HepG2 (cell line): Measurements from ENCODE around the gene OVOL2. TPM values are rescaled to one million over a fixed set of nuclear protein-coding genes. Genes with fewer than 3 reads are reported as not detected.

Experiments
- BCL6 ChIP-seq: IDR thresholded peaks from 2 replicates; pipeline ENCODE4 v1.6.1; 2016; ENCODE audit warnings: missing genetic modification reagents, missing compliant biosample characterization
- BHLHE40 ChIP-seq: IDR thresholded peaks from 2 replicates; pipeline ENCODE4 v1.6.1; 2011; ENCODE audit warnings: low read length, improper control_type of control experiment
- DNMT1 ChIP-seq: sonication (generic); formaldehyde crosslinking; IDR thresholded peaks from 2 replicates; pipeline ENCODE4 v1.5.1; 2020; ENCODE audit warnings: mild to moderate bottlenecking, missing genetic modification reagents
- FOXO1 ChIP-seq: sonication (generic); formaldehyde crosslinking; IDR thresholded peaks from 2 replicates; pipeline ENCODE4 v1.4.0; 2020; ENCODE audit warnings: missing genetic modification reagents
- KDM4B ChIP-seq: sonication (generic); formaldehyde crosslinking; IDR thresholded peaks from 2 replicates; pipeline ENCODE4 v1.4.0; 2020; ENCODE audit warnings: missing genetic modification reagents
- MAFF ChIP-seq: IDR thresholded peaks from 2 replicates; pipeline ENCODE4 v1.6.1; 2011; ENCODE audit warnings: low read depth, low read length, improper control_type of control experiment
- MEIS2 ChIP-seq: sonication (generic); formaldehyde crosslinking; IDR thresholded peaks from 2 replicates; pipeline ENCODE4 v1.9.0; 2021; ENCODE audit warnings: mild to moderate bottlenecking, missing genetic modification reagents
- MNT ChIP-seq: fragments of 450-650 bp; IDR thresholded peaks from 2 replicates; pipeline ENCODE4 v1.6.1; 2016
- NFKBIZ ChIP-seq: IDR thresholded peaks from 2 replicates; pipeline ENCODE4 v1.6.1; 2018; ENCODE audit warnings: missing genetic modification reagents, missing compliant biosample characterization
- NR2F1 ChIP-seq, 2 experiments: fragments of 450-650 bp in 1 of 2; formaldehyde crosslinking in 1 of 2; IDR thresholded peaks; 2 replicates each; pipeline versions ENCODE4 v1.5.0 to v1.6.1; 2016 to 2020; ENCODE audit warnings: mild to moderate bottlenecking in 1 of 2, missing compliant biosample characterization in 1 of 2, missing genetic modification reagents in 1 of 2, moderate library complexity in 1 of 2
- SOX13 ChIP-seq, 3 experiments: fragments of 450-650 bp in 1 of 3; sonication (generic) in 1 of 3; formaldehyde crosslinking in 1 of 3; IDR thresholded peaks in 2 of 3; conservative IDR thresholded peaks in 1 of 3; 2 replicates each; pipeline versions ENCODE4 v1.5.0 to v1.6.1; 2016 to 2020; ENCODE audit warnings: antibody characterized with exemption in 1 of 3, mild to moderate bottlenecking in 1 of 3, missing compliant biosample characterization in 1 of 3, missing genetic modification reagents in 1 of 3, moderate library complexity in 1 of 3
- TEAD2 ChIP-seq: sonication (generic); formaldehyde crosslinking; IDR thresholded peaks from 2 replicates; pipeline ENCODE4 v1.9.0; 2021; ENCODE audit warnings: missing genetic modification reagents
- ZBTB7B ChIP-seq: sonication (generic); formaldehyde crosslinking; IDR thresholded peaks from 2 replicates; pipeline ENCODE4 v1.4.0; 2020; ENCODE audit warnings: missing genetic modification reagents
- ZFP90 ChIP-seq: sonication (generic); formaldehyde crosslinking; IDR thresholded peaks from 2 replicates; pipeline ENCODE4 v1.8.0; 2022; ENCODE audit warnings: missing genetic modification reagents, mild to moderate bottlenecking, inconsistent platforms, borderline replicate concordance
- ZNF138 ChIP-seq: sonication (generic); formaldehyde crosslinking; IDR thresholded peaks from 2 replicates; pipeline ENCODE4 v1.5.0; 2020; ENCODE audit warnings: mild to moderate bottlenecking, low read depth, missing genetic modification reagents
- ZNF383 ChIP-seq: sonication (generic); formaldehyde crosslinking; IDR thresholded peaks from 2 replicates; pipeline ENCODE4 v1.4.0; 2020; ENCODE audit warnings: missing genetic modification reagents, mild to moderate bottlenecking, borderline replicate concordance
- ZNF589 ChIP-seq: sonication (generic); formaldehyde crosslinking; conservative IDR thresholded peaks from 2 replicates; pipeline ENCODE4 v1.8.0; 2022; ENCODE audit warnings: mild to moderate bottlenecking, moderate library complexity, missing genetic modification reagents
- polyA plus RNA-seq, 8 experiments: library from polyadenylated mRNA; depleted of rRNA in 3 of 8; stranded (reverse) in 7 of 8; unstranded in 1 of 8; fragments of >200 nt; fragmentation: Illumina TruSeq in 4 of 8; extraction: Trizol in 4 of 8; gene quantifications; 2 replicates each; pipeline versions ENCODE4 v1.2.1 to v1.2.3, GENCODE V29; 2011 to 2016; ENCODE audit warnings: low read depth in 4 of 8, missing spikeins in 1 of 8, mixed read lengths in 1 of 8; ENCODE audit not compliant: insufficient read depth in 1 of 8
- total RNA-seq, 5 experiments: library from RNA; depleted of rRNA; stranded (reverse); fragments of >200 nt; fragmentation: Illumina TruSeq; extraction: Trizol; gene quantifications; 2 replicates each; pipeline ENCODE4 v1.2.3, GENCODE V29; 2016; ENCODE audit warnings: low read depth in 1 of 5

The OVOL2 gene
- total and polyA plus RNA-seq, 2 of the 13 experiments (the other 11 are each of a cell fraction or from before 2014, with no cell fraction given), result 0.20 to 0.31 TPM

GRCh38 chr20:18103497-18103896 lies 45.8 kb upstream of the OVOL2 start (continued):
- no peak for TF ChIP-seq ZBTB7B (CRISPR knock-in tag)
- no peak for TF ChIP-seq MAFF
- 0 out of 2 replicates have a peak, but pooled peaks have one; percentile 20 for TF ChIP-seq FOXO1 (CRISPR knock-in tag)
- TF ChIP-seq MNT, result no peak
- no peak for TF ChIP-seq DNMT1 (CRISPR knock-in tag)
- TF ChIP-seq MEIS2 (CRISPR knock-in tag), result no peak
- peak; percentile 94 for TF ChIP-seq SOX13 (IDR thresholded peaks at IDR 0.05)
- TF ChIP-seq SOX13 (CRISPR knock-in tag; conservative IDR thresholded peaks at IDR 0.05 in 1 of 2, IDR thresholded peaks at IDR 0.05 in 1 of 2), result peak in 1 of 2 experiments; percentile 99; a peak in 2 of 4 replicates
- TF ChIP-seq NFKBIZ (CRISPR knock-in tag), result no peak
- no peak for TF ChIP-seq TEAD2
- TF ChIP-seq ZNF383 (CRISPR knock-in tag), result no peak
- no peak for TF ChIP-seq ZNF589 (CRISPR knock-in tag)
- no peak for TF ChIP-seq ZFP90 (CRISPR knock-in tag)
- peak; percentile 41; the same call in 1 of the 2 replicates for TF ChIP-seq BHLHE40
- TF ChIP-seq BCL6 (CRISPR knock-in tag), result peak; percentile 82
- no peak for TF ChIP-seq KDM4B (CRISPR knock-in tag)
- peak in 1 of 2 experiments; percentile 85; a peak in 2 of 4 replicates for TF ChIP-seq NR2F1 (CRISPR knock-in tag; IDR thresholded peaks at IDR 0.05)
- TF ChIP-seq ZNF138, result no peak
